ENCODE data around the gene MYO7A. TPM values are rescaled to one million over a fixed set of nuclear protein-coding genes. Genes with fewer than 3 reads are reported as not detected.

The MYO7A gene
- total and polyA plus RNA-seq, 2 experiments from 2014 or later: 1.8 to 5.4 TPM

GRCh38 chr11:77214557-77214956, 86.5 kb downstream of the MYO7A start:
- no peak overlapping the region for H2AFZ ChIP-seq
- H3K9me3 Mint-ChIP-seq: no peaks in the 10 kb centered on the region; the same call in 1 of the 3 replicates

More at GRCh38 chr11:77214557-77214956, 86.5 kb downstream of the MYO7A start:
- Histone ChIP-seq H3K27ac (ENCODE audit: low read depth) (no peak overlapping the region), H3K79me2 (replicated peaks; ENCODE audit: insufficient read depth) (no peaks in the 10 kb centered on the region), H3K9me2 (ENCODE audit: insufficient read depth) (no peaks in the 10 kb centered on the region), H4K20me1 (replicated peaks; ENCODE audit: insufficient read depth) (no peaks in the 10 kb centered on the region), H3K4me2 (no peak overlapping the region), H3K27me3 (ENCODE audit: insufficient read depth) (no peaks in the 10 kb centered on the region), H3K4me1 (ENCODE audit: insufficient read depth) (no peaks in the 10 kb centered on the region), H3K4me3 (no peak overlapping the region), H3K36me3 (ENCODE audit: insufficient read depth) (no peaks in the 10 kb centered on the region), H3F3A (replicated peaks; ENCODE audit: low read depth) (no peaks in the 10 kb centered on the region)
- no peak for ATAC-seq
- Mint-ChIP-seq H3K36me3 (ENCODE audit: low read depth) (no peaks in the 10 kb centered on the region; the same call in 2 of the 3 replicates), H3K4me1 (no peaks in the 10 kb centered on the region), H3K4me3 (no peak overlapping the region), H3K27ac (no peak overlapping the region), H3K27me3 (ENCODE audit: insufficient read depth, low read depth, poor library complexity) (peaks cover 4% of the 10 kb centered on the region)
- TF ChIP-seq, protein P1, sequence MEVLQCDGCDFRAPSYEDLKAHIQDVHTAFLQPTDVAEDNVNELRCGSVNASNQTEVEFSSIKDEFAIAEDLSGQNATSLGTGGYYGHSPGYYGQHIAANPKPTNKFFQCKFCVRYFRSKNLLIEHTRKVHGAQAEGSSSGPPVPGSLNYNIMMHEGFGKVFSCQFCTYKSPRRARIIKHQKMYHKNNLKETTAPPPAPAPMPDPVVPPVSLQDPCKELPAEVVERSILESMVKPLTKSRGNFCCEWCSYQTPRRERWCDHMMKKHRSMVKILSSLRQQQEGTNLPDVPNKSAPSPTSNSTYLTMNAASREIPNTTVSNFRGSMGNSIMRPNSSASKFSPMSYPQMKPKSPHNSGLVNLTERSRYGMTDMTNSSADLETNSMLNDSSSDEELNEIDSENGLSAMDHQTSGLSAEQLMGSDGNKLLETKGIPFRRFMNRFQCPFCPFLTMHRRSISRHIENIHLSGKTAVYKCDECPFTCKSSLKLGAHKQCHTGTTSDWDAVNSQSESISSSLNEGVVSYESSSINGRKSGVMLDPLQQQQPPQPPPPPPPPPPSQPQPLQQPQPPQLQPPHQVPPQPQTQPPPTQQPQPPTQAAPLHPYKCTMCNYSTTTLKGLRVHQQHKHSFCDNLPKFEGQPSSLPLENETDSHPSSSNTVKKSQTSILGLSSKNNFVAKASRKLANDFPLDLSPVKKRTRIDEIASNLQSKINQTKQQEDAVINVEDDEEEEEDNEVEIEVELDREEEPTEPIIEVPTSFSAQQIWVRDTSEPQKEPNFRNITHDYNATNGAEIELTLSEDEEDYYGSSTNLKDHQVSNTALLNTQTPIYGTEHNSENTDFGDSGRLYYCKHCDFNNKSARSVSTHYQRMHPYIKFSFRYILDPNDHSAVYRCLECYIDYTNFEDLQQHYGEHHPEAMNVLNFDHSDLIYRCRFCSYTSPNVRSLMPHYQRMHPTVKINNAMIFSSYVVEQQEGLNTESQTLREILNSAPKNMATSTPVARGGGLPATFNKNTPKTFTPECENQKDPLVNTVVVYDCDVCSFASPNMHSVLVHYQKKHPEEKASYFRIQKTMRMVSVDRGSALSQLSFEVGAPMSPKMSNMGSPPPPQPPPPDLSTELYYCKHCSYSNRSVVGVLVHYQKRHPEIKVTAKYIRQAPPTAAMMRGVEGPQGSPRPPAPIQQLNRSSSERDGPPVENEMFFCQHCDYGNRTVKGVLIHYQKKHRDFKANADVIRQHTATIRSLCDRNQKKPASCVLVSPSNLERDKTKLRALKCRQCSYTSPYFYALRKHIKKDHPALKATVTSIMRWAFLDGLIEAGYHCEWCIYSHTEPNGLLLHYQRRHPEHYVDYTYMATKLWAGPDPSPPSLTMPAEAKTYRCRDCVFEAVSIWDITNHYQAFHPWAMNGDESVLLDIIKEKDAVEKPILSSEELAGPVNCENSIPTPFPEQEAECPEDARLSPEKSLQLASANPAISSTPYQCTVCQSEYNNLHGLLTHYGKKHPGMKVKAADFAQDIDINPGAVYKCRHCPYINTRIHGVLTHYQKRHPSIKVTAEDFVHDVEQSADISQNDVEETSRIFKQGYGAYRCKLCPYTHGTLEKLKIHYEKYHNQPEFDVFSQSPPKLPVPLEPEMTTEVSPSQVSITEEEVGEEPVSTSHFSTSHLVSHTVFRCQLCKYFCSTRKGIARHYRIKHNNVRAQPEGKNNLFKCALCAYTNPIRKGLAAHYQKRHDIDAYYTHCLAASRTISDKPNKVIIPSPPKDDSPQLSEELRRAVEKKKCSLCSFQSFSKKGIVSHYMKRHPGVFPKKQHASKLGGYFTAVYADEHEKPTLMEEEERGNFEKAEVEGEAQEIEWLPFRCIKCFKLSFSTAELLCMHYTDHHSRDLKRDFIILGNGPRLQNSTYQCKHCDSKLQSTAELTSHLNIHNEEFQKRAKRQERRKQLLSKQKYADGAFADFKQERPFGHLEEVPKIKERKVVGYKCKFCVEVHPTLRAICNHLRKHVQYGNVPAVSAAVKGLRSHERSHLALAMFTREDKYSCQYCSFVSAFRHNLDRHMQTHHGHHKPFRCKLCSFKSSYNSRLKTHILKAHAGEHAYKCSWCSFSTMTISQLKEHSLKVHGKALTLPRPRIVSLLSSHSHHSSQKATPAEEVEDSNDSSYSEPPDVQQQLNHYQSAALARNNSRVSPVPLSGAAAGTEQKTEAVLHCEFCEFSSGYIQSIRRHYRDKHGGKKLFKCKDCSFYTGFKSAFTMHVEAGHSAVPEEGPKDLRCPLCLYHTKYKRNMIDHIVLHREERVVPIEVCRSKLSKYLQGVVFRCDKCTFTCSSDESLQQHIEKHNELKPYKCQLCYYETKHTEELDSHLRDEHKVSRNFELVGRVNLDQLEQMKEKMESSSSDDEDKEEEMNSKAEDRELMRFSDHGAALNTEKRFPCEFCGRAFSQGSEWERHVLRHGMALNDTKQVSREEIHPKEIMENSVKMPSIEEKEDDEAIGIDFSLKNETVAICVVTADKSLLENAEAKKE (CRISPR knock-in tag; IDR thresholded peaks at IDR 0.05): no peak
- no peak for TF ChIP-seq REST (IDR thresholded peaks at IDR 0.05; ENCODE audit: unreplicated experiment)
- TF ChIP-seq, protein P2, sequence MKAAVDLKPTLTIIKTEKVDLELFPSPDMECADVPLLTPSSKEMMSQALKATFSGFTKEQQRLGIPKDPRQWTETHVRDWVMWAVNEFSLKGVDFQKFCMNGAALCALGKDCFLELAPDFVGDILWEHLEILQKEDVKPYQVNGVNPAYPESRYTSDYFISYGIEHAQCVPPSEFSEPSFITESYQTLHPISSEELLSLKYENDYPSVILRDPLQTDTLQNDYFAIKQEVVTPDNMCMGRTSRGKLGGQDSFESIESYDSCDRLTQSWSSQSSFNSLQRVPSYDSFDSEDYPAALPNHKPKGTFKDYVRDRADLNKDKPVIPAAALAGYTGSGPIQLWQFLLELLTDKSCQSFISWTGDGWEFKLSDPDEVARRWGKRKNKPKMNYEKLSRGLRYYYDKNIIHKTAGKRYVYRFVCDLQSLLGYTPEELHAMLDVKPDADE (IDR thresholded peaks at IDR 0.05): no peak
- no peak for TF ChIP-seq POLR2AphosphoS5 (IDR thresholded peaks at IDR 0.05; ENCODE audit: low read depth)
- no peak for TF ChIP-seq STAT1 (IDR thresholded peaks at IDR 0.05; ENCODE audit: unreplicated experiment)
- no peak for TF ChIP-seq ZNF331 (CRISPR knock-in tag; IDR thresholded peaks at IDR 0.05; ENCODE audit: low read depth)
- no peak for TF ChIP-seq NANOG (IDR thresholded peaks at IDR 0.05; ENCODE audit: borderline replicate concordance)
- no peak for DNase-seq (ENCODE audit: low spot score)
